ENCODE measurements around the gene PEPD. TPM values are rescaled to one million over a fixed set of nuclear protein-coding genes. Genes with fewer than 3 reads are reported as not detected.

PEPD gene
- total and polyA plus RNA-seq, 2 of the 4 experiments (the other 2 are of a cell fraction): 36.7 to 88.4 TPM

DNA sequence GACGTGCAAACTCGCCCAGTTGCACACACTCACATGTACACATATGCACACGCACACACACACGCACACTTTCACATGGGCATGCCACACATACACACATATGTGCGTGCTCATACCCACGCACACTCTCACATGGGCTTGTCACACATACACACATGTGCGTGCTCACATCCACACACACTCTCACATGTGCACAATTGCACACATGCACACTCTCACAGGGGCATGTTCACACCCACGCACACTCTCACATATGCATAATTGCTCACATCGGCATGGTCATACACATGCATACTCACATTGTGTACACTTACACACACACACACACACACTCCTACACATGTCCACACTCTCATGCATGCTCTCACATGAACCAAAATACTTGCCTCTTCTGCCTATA is 32.8 kb upstream of the PEPD start:
- in situ Hi-C loops (cut with MboI; ENCODE audit: low sequenced_read_pairs) (no loop called here), intact Hi-C loops (cut with micrococcal nuclease) (no loop called here), dilution Hi-C loops (cut with HindIII; ENCODE audit: low sequenced_read_pairs, unreplicated experiment) (no loop called here)
- no peak overlapping the region for H2AK9ac ChIP-seq (replicated peaks; ENCODE audit: low read depth, low read length, poor library complexity)
- TF ChIP-seq RAD21 (IDR thresholded peaks at IDR 0.05; ENCODE audit: low read length) (no peak), SMC3 (IDR thresholded peaks at IDR 0.05; ENCODE audit: low read depth, low read length) (no peak), RFX5 (IDR thresholded peaks at IDR 0.05; ENCODE audit: low read depth, low read length) (no peak)
- no peak for DNase-seq
- ATAC-seq (ENCODE audit: low read depth): no peak
- H3K56ac ChIP-seq (ENCODE audit: extremely low read depth, insufficient read depth, low read length): no peak overlapping the region
- no TSS peak for BruUV-seq (replicated peaks)
- ChIA-PET POLR2A (ENCODE audit: unreplicated experiment) (no interaction called here), CTCF (no interaction called here)
- no peak overlapping the region for H3K14ac ChIP-seq (replicated peaks; ENCODE audit: low read depth, low read length)
- H3K4me3 ChIP-seq (ENCODE audit: insufficient read depth, low read depth, low read length): no peak overlapping the region
- H3K4ac ChIP-seq (ENCODE audit: low read depth, low read length): no peak overlapping the region
- H3K27me3 ChIP-seq (ENCODE audit: control insufficient read depth, insufficient read depth, low read length): no peaks in the 10 kb centered on the region
- H3K27ac ChIP-seq (ENCODE audit: insufficient read depth, low read length): no peak overlapping the region
- no peak overlapping the region for H3K18ac ChIP-seq (ENCODE audit: low read depth, low read length)
- no peak overlapping the region for H3K23ac ChIP-seq (ENCODE audit: low read depth, low read length)
- H4K20me1 ChIP-seq (ENCODE audit: insufficient read depth, low read length): no peaks in the 10 kb centered on the region
- H3K79me1 ChIP-seq (ENCODE audit: low read depth in 1 of 2, low read length in 2 of 2): no peaks in the 10 kb centered on the region
- H3K36me3 ChIP-seq (ENCODE audit: control insufficient read depth, insufficient read depth, low read length): no peaks in the 10 kb centered on the region
- H2AFZ ChIP-seq (replicated peaks; ENCODE audit: low read length, poor library complexity): peak overlapping the region; percentile 33
- H4K5ac ChIP-seq (ENCODE audit: low read depth, low read length): no peak overlapping the region
- H4K91ac ChIP-seq (ENCODE audit: insufficient read depth, low read depth, low read length): no peak overlapping the region
- no peak overlapping the region for H3K4me2 ChIP-seq (ENCODE audit: low read depth, low read length)
- 73% methylated on average over 6 of the region's 9 CpGs; no CpG with 5 or more reads in 1 of the 2 experiments for WGBS, 2 experiments (ENCODE audit: extremely low coverage in 2 of 2, insufficient read length in 1 of 2)
- H2BK15ac ChIP-seq (ENCODE audit: low read depth, low read length): no peak overlapping the region
- H2AK5ac ChIP-seq (ENCODE audit: low read depth, low read length): no peak overlapping the region
- H4K8ac ChIP-seq (ENCODE audit: low read depth in 2 of 2, low read length in 2 of 2): no peak overlapping the region
- H2BK5ac ChIP-seq (ENCODE audit: low read depth, low read length, poor library complexity, severe bottlenecking): no peak overlapping the region
- no peaks in the 10 kb centered on the region for H3K9me3 ChIP-seq (ENCODE audit: control insufficient read depth, insufficient read depth, low read length)
- H3K9me1 ChIP-seq (ENCODE audit: insufficient read depth, low read length): no peaks in the 10 kb centered on the region
- no peaks in the 10 kb centered on the region for H3K4me1 ChIP-seq (ENCODE audit: control insufficient read depth, insufficient read depth, low read length)
- H2BK20ac ChIP-seq (ENCODE audit: low read depth, low read length): no peak overlapping the region
- no peak overlapping the region for H2BK120ac ChIP-seq (ENCODE audit: low read depth, low read length)
- no peak overlapping the region for H3K9ac ChIP-seq (ENCODE audit: low read depth, low read length)
